GM19023 (cell line): ENCODE measurements around the gene SAMD11.

Source experiments
- ATAC-seq: cut with Tn5 transposase; IDR thresholded peaks from one replicate; pipeline ENCODE4 v1.9.1; 2021; ENCODE audit warnings: mild to moderate bottlenecking, moderate library complexity; ENCODE audit not compliant: unreplicated experiment

SAMD11 gene

DNA sequence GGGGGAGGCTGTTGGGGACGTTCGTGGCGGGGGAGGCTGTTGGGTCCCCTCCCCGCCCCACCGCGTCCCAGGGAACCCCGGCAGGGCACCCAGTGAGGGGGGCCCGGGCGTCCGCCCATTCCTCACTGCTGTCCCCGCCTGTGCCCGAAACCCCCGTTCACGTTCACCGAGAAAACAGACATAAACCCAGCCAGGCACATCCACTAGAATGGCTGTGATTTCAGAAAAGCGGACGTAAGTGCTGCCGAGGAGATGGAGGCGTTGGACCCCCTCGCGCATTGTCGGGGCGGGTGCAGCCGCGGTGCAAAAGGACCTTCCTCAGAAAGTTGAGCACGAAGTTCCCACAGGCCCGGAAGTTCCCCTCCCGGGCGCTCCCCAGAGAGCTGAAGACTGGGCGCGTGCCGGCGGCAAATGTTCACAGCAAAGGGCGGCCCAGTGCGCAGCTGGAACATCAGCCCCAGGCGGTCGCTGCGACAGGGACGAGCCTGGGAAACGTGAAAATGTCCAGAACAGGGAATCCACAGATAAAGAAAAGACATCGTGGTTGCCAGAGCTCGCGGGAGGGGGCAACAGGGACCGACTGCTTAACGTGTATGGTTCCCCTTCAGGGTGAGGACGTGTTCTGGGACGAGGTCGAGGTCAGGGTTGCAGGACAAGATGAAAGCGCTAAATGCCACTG, 18.5 kb upstream of the SAMD11 start:
- ATAC-seq = no peak

DNA sequence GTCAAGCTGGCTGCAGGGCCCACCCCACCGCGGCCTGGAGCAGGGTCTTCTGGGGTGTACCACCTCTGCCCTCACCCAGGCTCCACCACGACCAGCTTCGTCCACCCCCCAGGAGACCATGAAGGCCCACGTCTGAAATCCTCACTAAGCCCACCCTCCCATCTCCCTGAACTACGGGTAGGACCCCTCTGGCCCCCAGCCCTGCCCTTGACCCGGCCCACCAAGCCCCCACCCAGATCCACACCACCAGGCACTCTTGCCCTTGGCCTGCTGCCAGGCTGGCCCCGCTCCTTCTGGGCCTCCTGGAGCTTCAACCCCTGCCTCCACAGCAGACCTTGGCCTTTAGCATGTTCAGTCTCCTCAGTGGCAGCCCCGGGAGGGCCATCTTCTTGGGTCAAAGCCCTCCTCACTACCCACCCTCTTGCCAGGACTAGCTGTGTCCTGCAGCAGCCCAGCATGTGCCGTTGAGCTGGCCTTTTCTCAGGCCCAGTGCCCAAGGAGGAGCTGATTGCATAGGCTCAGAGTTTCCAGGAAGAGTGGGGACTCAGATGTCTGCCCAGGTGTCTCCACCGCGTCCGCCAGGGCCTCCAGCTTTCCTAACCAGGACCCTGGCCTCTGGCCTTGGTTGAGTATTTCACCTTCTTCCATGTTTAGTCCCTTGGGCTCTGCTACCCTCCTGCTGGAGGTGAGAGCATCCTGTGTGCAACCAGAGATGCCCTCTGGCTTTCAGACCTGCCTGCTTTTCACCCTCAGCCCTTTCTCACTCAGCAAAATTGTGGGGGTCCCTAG, 17.7 kb upstream of the SAMD11 start:
- no peak for ATAC-seq

DNA sequence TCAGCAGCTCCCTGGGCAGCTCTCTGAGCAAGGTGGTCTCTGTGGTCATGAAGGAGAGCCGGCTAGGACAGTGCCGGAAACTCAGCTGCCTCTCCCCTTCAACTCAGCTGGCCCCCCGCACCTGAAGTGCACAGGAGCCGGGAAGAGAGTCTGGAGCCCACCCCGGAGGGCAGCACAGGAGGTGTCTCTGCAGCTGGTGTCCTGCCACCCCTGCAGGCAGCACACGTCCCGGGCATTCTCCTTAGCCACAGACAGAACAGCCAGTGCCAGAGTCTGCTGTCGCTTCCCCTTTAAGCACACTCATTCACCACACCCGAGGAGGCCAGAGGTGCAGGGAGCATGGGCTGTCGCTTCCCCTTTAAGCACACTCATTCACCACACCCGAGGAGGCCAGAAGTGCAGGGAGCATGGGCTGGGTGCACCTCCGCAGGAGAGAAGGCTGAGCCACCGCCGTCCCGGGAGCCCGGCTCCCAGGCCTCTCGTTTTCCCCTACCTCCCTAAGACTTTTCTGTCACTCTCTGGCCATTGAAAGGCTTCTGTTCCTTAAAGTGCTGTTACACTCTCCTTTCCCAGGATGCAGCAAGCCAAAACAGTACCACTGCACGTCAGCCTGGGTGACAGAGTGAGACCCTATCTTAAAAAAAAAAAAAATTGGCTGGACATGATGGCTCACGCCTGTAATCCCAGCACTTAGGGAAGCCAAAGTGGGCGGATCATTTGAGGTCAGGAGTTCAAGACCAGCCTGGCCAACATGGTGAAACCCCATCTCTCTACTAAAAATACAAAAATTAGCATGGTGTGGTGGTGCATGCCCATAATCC, 16.9 kb upstream of the SAMD11 start:
- ATAC-seq = no peak

DNA sequence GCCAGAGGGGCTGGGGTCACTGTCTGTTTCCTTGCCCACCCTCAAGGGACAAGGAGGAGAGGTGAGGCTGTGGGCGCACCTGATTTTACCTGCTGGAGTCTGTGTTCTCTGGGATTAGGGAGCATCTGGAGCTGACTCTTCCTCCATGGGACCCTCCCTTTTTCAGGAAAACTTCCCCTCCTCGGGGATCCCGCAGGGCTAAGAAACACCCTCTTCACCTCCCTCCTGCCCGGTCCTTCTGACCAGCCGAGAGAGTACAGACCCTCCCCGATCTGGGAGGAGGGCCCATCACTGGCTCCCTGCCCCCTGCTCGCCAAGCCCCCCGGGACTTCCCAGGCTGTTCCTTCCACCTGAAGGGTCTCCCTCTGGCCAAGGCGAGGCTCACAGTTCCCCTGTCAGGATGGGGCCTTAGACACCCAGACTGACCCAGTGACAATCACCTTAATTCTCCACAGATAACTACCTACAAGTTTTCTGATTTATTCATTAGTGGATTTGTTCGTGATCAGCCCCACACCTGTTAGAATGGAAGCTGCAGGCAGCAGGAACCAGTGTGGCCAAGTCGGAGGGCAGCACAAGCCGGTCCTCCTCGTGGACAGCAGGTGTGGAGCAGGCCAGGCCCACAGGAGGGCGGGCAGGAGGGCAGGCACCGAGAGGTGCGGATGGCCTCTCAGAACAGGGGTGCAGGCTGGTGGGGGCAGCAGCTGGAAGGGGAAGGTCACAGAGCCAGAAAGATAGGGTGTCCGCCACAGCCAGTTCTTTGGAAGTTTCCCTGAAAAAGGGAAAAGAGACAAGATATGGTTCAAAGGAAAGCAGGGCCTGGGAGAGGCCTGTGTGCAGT, 15.9 kb upstream of the SAMD11 start:
- ATAC-seq = no peak

DNA sequence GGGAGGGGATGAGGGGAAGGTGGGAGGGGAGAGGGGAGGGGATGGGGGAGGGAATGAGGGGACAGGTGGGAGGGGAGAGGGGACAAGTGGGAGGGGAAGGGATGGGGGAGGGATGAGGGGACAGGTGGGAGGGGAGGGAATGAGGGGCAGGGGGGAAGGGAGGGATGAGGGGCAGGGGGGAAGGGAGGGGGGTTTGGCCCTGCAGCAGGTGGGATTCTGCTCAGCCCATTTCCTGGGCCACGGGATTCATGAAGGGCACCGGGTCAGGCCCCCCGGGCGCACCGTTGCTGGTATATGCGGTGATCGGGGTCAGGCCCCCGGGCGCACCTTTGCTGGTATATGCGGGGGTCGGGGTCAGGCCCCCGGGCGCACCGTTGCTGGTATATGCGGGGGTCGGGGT, 15.1 kb upstream of the SAMD11 start:
- no peak for ATAC-seq

DNA sequence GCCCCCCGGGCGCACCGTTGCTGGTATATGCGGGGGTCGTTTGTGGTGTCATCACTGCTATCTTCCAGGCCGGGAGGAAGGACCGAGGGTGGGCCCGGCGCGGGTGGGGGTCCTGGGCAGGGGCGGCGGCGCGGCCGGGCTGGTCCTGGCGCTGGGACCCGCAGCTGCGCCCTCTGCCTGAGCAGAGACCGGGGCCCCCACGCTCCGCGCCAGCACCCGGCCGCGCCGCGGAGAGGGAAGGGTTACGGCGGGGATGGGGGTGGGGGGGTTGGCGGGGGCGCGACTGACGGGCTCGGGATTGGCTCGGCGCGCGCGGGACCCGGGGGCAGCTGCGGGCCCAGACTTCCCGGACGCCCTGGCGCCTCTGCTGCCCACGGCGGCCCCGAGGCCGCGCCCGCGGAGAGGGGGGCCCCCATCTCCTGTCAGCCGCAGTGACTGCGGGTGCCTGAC, 13.8 kb upstream of the SAMD11 start:
- ATAC-seq = no peak

DNA sequence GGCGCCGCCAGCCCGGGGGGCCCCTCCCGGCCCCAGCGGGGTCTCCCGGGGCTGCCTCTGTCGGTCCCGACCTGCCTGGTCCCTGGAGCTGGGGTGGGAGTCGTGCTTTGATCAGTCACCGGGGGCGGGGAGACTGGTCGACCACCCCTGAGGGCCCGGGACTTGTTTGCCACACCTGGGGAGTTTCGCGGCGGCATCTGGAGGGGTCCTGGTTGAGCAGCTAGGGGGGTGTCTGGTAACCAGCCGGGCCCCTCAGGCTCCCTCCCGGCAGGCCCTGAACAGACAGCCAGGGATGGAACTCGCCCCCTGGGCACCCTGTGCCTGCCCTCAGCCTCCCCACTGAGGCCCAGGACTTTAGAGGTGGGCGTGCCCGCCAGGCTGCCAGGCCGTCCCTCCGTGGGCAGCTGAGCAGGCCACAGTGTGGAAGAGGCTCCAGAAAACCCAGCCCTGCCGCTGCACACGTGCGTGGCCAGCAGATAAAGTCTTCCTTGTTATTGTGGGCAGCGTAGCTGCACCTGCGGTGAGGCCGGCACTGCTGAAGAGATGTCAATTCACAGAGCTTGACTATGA, 13.3 kb upstream of the SAMD11 start:
- no peak for ATAC-seq

DNA sequence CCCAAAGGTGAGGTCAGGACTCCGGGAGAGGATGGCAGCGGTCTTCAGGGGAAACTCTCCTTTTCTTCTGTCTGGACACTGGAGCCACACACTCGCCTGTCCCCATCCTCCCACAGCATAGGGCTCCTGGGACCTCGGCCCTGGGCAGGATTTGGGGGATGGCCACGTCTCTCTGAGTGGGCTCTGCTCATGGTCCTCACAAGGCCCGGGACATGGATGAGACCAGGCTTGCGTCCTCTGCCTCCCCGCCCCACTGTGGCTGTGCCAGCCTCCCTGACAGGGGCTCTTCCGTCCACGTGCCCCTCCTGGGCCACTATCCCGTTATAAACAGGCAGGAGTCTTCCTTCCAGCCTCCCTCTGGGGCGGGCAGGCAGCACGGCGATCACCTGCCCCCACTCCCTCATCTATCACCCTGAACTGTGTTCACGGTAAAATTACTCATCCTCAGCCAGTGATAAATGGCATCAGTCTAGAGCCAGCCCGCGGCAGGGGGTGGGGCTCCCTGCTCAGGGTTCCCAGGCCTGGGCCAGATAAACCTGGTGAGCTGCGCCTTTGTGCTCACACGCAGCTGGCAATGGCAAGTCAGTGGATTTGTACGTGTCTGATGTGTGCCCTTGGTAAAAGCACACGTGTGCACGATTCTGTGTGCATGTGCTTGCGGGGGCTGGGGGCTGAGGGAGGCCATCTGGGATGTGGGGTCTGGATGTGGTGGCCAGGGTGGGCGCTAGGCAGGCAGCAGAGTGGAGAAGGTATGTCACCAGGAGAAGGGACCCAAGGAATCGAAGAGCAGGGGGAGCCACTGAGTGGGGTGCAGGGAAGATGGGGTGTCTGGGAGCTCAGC, 12.6 kb upstream of the SAMD11 start:
- ATAC-seq = no peak

DNA sequence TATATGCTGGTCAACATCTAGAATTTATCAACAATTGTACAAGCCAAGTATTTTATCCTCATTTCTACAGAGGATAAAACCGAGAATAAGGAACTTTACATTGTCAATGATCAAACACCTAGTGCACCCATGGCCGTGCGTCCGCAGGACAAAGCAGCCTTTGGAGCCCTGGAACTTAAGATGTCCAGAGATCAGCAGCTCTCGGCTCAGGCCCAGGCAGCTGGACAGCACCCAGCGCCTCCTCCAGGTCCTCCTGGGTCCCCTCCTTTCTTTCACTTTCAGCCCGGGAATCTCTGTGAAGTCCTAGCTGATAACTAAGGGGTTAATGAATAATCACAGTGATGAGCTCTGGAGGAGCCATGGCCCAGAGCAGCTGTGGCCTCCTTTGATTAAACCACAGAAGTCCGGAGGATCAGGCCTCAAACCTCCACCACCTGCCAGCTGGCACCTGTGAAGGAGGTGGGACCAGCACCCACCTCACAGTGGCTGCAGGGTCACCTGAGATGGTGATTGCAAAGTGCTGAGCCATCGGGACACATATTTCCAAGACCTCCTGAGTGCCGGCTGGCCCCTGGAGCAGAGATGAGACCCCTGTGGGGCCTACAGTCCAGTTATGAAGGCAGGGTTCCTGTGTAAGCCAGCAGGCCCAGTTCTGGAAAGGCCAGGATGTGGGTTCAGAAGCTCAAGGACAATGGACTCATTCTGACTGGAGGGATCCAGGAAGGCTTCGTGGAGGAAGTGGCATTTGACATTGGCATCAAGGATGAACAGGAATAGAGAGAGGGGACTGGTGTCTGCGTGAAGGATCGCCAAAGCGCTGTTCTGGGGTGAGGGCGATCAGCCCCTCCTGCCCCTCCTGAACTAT, 11.6 kb upstream of the SAMD11 start:
- no peak for ATAC-seq

DNA sequence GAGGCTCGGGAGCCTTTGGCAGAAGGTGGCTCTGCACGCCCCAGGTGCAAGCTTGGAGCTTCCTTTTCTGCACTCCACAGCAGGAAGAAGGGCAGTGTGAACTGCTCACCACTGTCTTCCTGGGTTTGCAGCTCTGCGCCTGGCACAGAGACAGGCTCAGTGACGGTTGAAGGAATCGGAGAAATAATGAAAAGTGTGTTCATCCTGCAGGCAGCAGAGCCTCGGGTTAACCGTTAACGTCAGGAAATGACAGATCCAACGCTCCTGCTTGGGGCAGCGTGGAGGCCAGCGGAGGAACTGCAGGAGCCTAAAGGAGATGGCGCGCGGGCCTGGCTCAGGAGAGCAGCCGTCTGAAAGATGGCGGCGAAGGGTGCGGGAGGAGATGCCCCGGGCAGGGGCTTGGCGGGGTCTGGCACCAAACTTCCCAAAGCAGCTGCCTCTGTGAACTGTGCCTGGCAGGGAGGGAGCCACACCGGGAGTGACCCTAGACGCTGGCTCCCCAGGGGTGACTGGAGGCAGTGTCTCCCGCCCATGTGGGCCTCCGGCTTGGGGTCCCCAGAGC, 10.9 kb upstream of the SAMD11 start:
- ATAC-seq = no peak

DNA sequence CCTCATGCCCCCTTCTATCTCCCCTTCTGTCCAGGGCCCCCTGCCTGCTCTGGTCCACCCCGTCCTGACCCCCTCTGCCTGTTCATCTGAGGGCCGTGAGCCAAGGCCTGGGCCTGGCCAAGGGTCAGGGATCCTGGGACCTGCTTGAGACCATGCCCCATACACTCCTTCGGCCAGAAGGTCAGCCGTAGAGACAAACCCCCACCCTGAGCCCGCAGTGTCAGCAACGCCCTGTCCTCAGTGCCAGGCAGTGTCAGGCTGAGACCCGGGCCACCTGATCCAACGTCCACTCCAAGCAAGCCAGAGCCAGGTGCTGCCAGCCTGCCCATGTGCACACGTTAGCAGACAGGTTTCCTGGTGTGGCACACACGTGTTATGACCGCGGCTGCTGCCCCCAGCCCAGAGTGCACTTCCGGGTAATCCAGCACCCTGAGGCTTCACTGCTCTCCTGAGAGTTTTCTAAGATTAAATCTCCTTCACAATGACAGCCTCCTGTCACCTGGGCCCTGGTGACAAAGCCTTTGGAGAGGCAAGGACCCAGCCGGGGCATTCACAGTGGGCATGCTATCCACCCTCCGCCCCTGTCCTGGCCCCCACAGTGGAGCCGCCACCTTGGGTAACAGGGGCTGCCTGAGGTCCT, 10.1 kb upstream of the SAMD11 start:
- ATAC-seq = no peak

DNA sequence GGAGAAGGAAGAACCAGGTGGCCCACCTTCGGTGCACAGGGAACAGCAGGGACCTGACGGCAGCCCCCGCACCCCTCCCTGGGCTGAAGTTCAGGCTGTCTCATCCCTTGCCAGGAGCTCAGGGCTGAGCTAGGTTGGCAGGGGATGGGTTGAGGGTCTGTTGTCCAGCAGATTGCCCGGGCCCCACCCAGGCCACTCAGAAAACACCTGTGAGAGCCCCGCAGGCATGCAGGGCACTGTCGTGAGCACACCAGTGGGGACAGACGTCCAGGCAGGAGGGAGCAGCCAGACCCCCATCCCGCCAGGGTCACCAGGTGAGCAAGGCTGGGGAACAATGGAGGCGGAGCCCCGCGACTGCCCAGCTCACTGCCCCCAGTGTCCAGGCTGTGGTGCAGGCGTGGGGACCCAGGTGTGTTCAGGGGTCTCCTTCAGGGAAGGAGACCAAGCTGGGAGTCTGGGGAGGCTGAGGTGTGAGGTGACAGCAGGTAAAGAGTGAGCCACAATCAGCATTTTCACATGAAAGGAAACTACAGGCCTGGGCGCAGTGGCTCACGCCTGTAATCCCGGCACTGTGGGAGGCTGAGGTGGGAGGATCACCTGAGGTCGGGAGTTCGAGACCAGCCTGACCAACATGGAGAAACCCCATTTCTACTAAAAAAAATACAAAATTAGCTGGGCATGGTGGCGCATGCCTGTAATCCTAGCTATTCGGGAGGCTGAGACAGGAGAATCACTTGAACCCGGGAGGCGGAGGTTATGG, 9.4 kb upstream of the SAMD11 start:
- no peak for ATAC-seq

DNA sequence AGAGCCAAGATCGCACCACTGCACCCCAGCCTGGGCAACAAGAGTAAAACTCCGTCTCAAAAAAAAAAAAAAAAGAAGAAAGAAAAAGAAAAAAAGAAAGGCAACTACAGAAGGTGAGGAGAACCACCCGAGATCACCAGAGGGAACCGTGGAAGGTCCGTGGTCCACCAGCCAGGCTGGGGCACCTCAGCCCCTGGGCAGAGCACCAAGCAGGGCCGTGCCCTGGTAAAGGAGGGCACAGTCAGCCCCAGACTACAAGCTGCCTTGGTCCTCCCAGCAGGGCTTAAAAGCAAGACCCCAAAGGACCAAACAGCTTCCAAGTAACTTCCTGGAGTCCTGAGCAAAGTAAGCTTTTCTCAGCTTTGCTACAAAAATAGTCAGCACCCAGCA, 8.8 kb upstream of the SAMD11 start:
- ATAC-seq = no peak

DNA sequence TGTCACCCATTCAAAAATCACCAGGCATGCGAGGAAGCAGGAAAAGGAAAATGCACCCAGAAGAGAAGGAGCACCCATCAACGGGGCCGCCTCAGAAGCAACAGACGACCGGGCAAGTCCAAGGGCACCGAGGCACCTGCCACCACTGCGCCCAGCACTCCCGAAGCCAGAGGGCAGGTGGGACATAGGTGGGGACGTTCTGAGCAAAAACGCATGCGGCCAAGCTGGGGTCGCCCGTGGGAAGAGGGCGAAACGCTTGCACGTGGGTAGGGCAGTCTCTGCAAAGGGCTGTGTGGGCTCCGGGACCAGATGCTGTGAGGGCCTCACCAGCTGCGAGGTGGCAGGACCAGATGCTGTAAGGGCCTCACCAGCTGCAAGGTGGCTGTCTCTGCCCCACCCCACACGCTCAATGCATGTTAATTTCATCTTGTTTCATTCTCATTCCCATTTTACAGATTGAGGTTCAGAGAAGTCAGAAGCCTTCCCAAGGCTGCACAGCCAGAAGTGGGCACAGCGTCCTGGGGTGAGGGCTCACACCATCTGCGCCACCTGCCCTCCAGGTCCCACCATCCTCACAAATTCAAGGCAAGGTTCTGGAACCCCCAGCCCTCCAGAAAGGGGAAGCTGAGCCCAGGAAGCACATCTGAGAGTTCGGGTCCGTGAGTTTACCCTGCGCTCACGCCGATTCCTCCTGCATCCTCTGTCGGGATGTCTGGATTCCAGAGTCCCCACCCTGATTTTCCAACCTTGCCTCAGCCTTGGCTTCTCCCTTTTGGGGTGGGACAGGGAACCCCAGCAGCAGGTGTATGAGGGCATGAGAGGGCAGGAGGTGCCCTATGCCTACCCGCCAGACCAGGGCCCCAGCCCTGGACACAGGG, 8.2 kb upstream of the SAMD11 start:
- ATAC-seq = no peak

DNA sequence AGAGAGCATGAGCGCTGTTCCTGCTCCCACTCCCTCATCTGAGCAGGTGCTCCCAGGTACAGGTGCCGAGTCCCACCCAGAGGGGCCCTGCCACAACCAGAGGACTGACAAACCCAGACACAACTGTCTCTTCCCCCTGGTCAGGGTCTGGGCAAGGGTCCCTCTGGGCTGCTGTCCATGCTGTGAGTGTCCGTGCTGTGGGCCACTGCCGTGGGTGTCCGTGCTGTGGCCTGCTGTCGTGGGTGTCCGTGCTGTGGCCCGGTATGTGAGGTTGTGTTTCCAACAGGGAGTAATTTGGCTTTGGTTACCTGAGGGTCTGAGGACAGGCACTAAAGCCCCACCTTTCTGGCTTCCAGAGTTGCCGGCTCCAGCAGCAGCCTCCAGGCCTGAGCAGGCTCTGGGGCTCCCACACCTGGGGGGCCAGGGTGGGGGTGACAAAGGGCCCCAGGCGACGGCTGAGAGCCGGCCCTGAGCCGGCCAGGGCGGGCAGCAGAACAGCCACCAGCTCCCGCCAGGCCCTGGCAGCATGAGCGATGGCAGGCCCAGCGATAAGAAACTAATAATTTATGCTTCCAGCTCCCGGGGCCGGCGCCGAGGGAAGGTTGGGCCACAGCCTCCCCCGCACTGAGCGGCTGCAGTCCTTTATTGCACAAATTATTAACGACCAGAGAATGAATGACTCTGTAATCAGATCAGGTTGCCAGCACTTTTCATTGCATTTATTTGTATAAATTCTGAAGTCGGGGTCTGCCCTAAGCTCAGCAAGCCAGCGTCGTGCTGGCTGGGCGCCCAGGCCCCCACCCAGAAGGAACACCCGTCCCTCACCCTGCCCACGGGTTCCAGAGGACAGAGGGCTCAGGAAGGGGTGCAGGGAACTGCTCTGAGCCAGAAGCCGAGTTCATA, 7.3 kb upstream of the SAMD11 start:
- ATAC-seq = no peak
